GM21526 (cell line): ENCODE data around the gene KPNA3.
"Not testable (repeated sequence)": the region's sequence is repeated elsewhere in the genome, so short reads cannot be mapped to it uniquely, and the experiment has no call there.

ENCODE experiments used
- ATAC-seq: cut with Tn5 transposase; IDR thresholded peaks from one replicate; pipeline ENCODE4 v1.9.1; 2021; ENCODE audit warnings: moderate library complexity; ENCODE audit not compliant: unreplicated experiment, low FRiP score

Gene KPNA3

GRCh38 chr13:49760558-49760957 is 31.9 kb downstream of the KPNA3 start:
- no peak for ATAC-seq

- no peak for ATAC-seq
Measured at GRCh38 chr13:49759503-49759902, 33.0 kb downstream of the KPNA3 start.

GRCh38 chr13:49756263-49756662 is 36.2 kb downstream of the KPNA3 start:
- ATAC-seq: no peak

- ATAC-seq: no peak
Measured at GRCh38 chr13:49754146-49754545, 38.3 kb downstream of the KPNA3 start.

GRCh38 chr13:49749848-49750247 is 42.6 kb downstream of the KPNA3 start:
- no peak for ATAC-seq

GRCh38 chr13:49746111-49746510 is 46.4 kb downstream of the KPNA3 start:
- no peak for ATAC-seq

- no peak for ATAC-seq
Measured at GRCh38 chr13:49740870-49741269, 51.6 kb downstream of the KPNA3 start.

GRCh38 chr13:49739498-49740187 is 52.8 kb downstream of the KPNA3 start:
- no peak for ATAC-seq

GRCh38 chr13:49733181-49733951 is 59.1 kb downstream of the KPNA3 start:
- no peak for ATAC-seq

- no peak for ATAC-seq
Measured at GRCh38 chr13:49731766-49732165, 60.7 kb downstream of the KPNA3 start.

- ATAC-seq: no peak
Measured at GRCh38 chr13:49716615-49717014, 75.9 kb downstream of the KPNA3 start.

GRCh38 chr13:49714757-49715156 is 77.7 kb downstream of the KPNA3 start:
- no peak for ATAC-seq

- no peak for ATAC-seq
Measured at GRCh38 chr13:49711218-49711863, 81.1 kb downstream of the KPNA3 start.

GRCh38 chr13:49704264-49704663 is 88.2 kb downstream of the KPNA3 start:
- not testable (repeated sequence) for ATAC-seq

GRCh38 chr13:49701491-49701890 is 91.0 kb downstream of the KPNA3 start:
- ATAC-seq: no peak

GRCh38 chr13:49697468-49697867 is 95.0 kb downstream of the KPNA3 start:
- ATAC-seq: no peak

GRCh38 chr13:49694446-49694845 is 98.0 kb downstream of the KPNA3 start:
- ATAC-seq: no peak

- ATAC-seq: no peak
Measured at GRCh38 chr13:49693877-49694276, 98.6 kb downstream of the KPNA3 start.

- no peak for ATAC-seq
Measured at GRCh38 chr13:49693191-49693733, 99.2 kb downstream of the KPNA3 start.

GRCh38 chr13:49690995-49691784 is 101.3 kb downstream of the KPNA3 start, which contains the start of gene EBPL:
EBPL (minus strand) TSS chr13:49691486; CDS start chr13:49691424, 62 bp downstream.
- ATAC-seq: peak; percentile 96
